OCI-LY7 (cell line): ENCODE measurements around the gene PTPRE.

ENCODE experiments used
- CTCF ChIP-seq: fragments of 200-600 bp; sonication (generic); conservative IDR thresholded peaks from 2 replicates; pipeline ENCODE4 v1.5.1; 2014; ENCODE audit warnings: mild to moderate bottlenecking, antibody characterized with exemption, low read length, moderate library complexity, mixed read lengths
- EZH2phosphoT487 ChIP-seq: fragments of 200-600 bp; sonication (generic); IDR thresholded peaks from 2 replicates; pipeline ENCODE4 v1.6.1; 2018; ENCODE audit warnings: low read depth, borderline replicate concordance, mild to moderate bottlenecking, mixed run types, antibody characterized with exemption, low read length, moderate library complexity, mixed read lengths

- TF ChIP-seq CTCF: no peak
- no peak for TF ChIP-seq EZH2phosphoT487
Measured at GRCh38 chr10:127945948-127946711, 39.2 kb downstream of the PTPRE start.
